HL-60 (cell line): ENCODE measurements around the gene OTOA.
A peak's percentile ranks its signal among the peaks of the same experiment; 100 is the strongest.

Experiments
- DNase-seq, 2 experiments: peaks; one replicate each; pipeline ENCODE4 v3.0.0-alpha.2; 2010 to 2020; ENCODE audit warnings: low read depth in 1 of 2, low spot score in 1 of 2
- H3K27ac ChIP-seq: fragments of 250-450 bp; sonication (Bioruptor Pico); replicated peaks from 2 replicates; pipeline ENCODE4 v1.5.1; 2020; ENCODE audit warnings: mild to moderate bottlenecking, moderate library complexity
- H3K27me3 ChIP-seq: fragments of 250-450 bp; sonication (Bioruptor Pico); 2 replicates; pipeline ENCODE4 v1.5.1; 2021; ENCODE audit warnings: mild to moderate bottlenecking, moderate library complexity; ENCODE audit not compliant: insufficient read depth, poor library complexity, severe bottlenecking
- H3K4me3 ChIP-seq: replicated peaks from 2 replicates; pipeline ENCODE4 v1.5.1; 2011; ENCODE audit warnings: mild to moderate bottlenecking, control low read depth, low read length; ENCODE audit not compliant: insufficient read depth
- GABPA ChIP-seq: IDR thresholded peaks from 2 replicates; pipeline ENCODE4 v1.6.1; 2012; ENCODE audit warnings: low read depth
- POLR2AphosphoS5 ChIP-seq: IDR thresholded peaks from 2 replicates; pipeline ENCODE4 v1.6.1; 2012; ENCODE audit warnings: low read depth
- REST ChIP-seq: IDR thresholded peaks from 2 replicates; pipeline ENCODE4 v1.6.1; 2012; ENCODE audit warnings: low read depth; ENCODE audit not compliant: insufficient replicate concordance
- SPI1 ChIP-seq: IDR thresholded peaks from 2 replicates; pipeline ENCODE4 v1.6.1; 2012; ENCODE audit warnings: low read depth, mild to moderate bottlenecking, borderline replicate concordance
- TF ChIP-seq, protein P1 (sequence below): IDR thresholded peaks from one replicate; pipeline ENCODE4 v1.5.1; 2011; ENCODE audit warnings: low read length, control low read depth, inconsistent platforms; ENCODE audit not compliant: insufficient read depth

OTOA gene

GRCh38 chr16:21697032-21697431 lies 33.3 kb downstream of the OTOA start:
- Histone ChIP-seq H3K4me3 (no peak overlapping the region), H3K27ac (no peak overlapping the region), H3K27me3 (no peaks in the 10 kb centered on the region)
- TF ChIP-seq GABPA (no peak), REST (no peak), POLR2AphosphoS5 (no peak), SPI1 (no peak)
- TF ChIP-seq, protein P1, sequence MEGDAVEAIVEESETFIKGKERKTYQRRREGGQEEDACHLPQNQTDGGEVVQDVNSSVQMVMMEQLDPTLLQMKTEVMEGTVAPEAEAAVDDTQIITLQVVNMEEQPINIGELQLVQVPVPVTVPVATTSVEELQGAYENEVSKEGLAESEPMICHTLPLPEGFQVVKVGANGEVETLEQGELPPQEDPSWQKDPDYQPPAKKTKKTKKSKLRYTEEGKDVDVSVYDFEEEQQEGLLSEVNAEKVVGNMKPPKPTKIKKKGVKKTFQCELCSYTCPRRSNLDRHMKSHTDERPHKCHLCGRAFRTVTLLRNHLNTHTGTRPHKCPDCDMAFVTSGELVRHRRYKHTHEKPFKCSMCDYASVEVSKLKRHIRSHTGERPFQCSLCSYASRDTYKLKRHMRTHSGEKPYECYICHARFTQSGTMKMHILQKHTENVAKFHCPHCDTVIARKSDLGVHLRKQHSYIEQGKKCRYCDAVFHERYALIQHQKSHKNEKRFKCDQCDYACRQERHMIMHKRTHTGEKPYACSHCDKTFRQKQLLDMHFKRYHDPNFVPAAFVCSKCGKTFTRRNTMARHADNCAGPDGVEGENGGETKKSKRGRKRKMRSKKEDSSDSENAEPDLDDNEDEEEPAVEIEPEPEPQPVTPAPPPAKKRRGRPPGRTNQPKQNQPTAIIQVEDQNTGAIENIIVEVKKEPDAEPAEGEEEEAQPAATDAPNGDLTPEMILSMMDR, result no peak
- DNase-seq, result no peak

- no peak for TF ChIP-seq GABPA
Observed at GRCh38 chr16:21698169-21699032, 34.6 kb downstream of the OTOA start.

GRCh38 chr16:21701271-21701670 lies 37.5 kb downstream of the OTOA start:
- TF ChIP-seq POLR2AphosphoS5 (no peak), GABPA (no peak), SPI1 (no peak), REST (no peak)
- TF ChIP-seq, protein P1, result no peak
- DNase-seq, result no peak
- Histone ChIP-seq H3K27me3 (peaks cover 2% of the 10 kb centered on the region), H3K4me3 (no peak overlapping the region), H3K27ac (no peak overlapping the region)

More at GRCh38 chr16:21698169-21699032, 34.6 kb downstream of the OTOA start:
- no peaks in the 10 kb centered on the region for H3K27me3 ChIP-seq
- DNase-seq, result no peak
- no peak overlapping the region for H3K27ac ChIP-seq
- H3K4me3 ChIP-seq, result no peak overlapping the region

DNA sequence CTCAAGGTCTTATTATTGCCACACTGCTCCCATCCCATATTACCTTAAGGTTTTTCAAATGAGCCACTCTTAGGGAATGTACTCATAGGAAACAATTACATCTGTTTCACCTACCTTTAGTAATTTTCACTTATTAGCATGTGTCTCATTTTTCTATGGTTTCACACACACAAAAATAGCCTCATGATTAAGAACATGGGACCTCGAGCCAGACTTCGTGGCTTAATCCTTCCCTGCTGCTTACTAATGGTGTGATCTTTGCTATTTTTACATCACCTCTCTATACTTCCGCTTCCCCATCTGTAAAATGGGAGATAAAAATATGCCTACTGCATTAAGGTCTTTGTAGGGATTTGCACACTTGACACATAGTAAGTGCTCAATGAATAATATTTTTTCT lies 38.5 kb downstream of the OTOA start:
- DNase-seq, result peak in 1 of 2 experiments; percentile 11
- H3K27ac ChIP-seq, result no peak overlapping the region
- no peak overlapping the region for H3K4me3 ChIP-seq
- TF ChIP-seq SPI1 (no peak), GABPA (no peak), REST (no peak), POLR2AphosphoS5 (no peak)
- TF ChIP-seq, protein P1, result no peak
- H3K27me3 ChIP-seq, result peaks cover 2% of the 10 kb centered on the region
